H1 (cell line): ENCODE results near the gene MPRIP. TPM values are rescaled to one million over a fixed set of nuclear protein-coding genes. Genes with fewer than 3 reads are reported as not detected.

ENCODE experiments used
- CHD7 ChIP-seq: fragments of 300-600 bp; sonication (generic); IDR thresholded peaks from 2 replicates; pipeline ENCODE4 v1.7.1; 2012; ENCODE audit warnings: low read length, moderate library complexity, mild to moderate bottlenecking, inconsistent platforms; ENCODE audit not compliant: insufficient replicate concordance
- polyA plus RNA-seq, 7 experiments: library from polyadenylated mRNA; depleted of rRNA in 3 of 7; stranded (reverse) in 5 of 7; unstranded in 2 of 7; fragments of >200 nt in 5 of 7; fragments of 200-250 nt in 2 of 7; gene quantifications; 1 replicate in 5 of 7; 2 replicates in 1 of 7; 4 replicates in 1 of 7; pipeline versions ENCODE4 v1.2.1 to v1.2.3, GENCODE V29; 2011 to 2013; ENCODE audit warnings: missing spikeins in 2 of 7, mixed read lengths in 2 of 7
- total RNA-seq: library from RNA; stranded (reverse); fragmentation: NEBNext Ultra II Directional; extraction: Animal tissue kit (Norgen Biotek cat#: 25700); gene quantifications from 2 replicates; pipeline ENCODE4 v1.2.1, GENCODE V29; 2021

The MPRIP gene
- total and polyA plus RNA-seq, 2 of the 8 experiments (the other 6 are each of a cell fraction or from before 2014, with no cell fraction given), result 48.6 to 146 TPM

DNA sequence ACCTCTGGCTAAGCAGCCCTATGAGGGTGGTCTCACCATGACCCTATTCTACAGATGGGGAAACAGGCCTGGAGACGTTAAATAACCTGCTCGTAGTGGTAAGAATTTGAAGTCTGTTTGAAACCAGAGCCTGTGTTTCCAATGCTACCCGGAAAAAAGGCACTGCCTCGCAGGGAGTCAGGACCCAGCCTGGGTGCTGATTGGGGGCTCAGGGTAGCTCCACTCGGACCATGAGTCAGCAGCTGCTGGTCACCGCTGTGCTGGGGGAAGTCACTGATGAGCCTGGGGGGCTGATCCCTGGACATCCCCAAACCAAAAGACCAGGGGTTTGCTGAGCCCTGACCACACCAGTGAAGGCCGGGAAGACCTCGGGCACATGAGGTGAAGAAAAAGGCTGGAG, 173.3 kb downstream of the MPRIP start (continued):
- TF ChIP-seq CHD7, result no peak
- TF ChIP-seq, all 59 proteins: peak for 0
